Prostate gland (tissue), 2 donors: Measurements from ENCODE around the gene EFCAB10.

Source experiments
- CTCF ChIP-seq, 4 experiments: fragments of 200-600 bp in 2 of 4; fragments of 450-650 bp in 2 of 4; sonication (generic) in 2 of 4; IDR thresholded peaks; 1 replicate in 3 of 4; 2 replicates in 1 of 4; pipeline ENCODE4 v1.5.1; 2016 to 2019; ENCODE audit warnings: antibody characterized with exemption in 4 of 4, mild to moderate bottlenecking in 2 of 4, moderate library complexity in 2 of 4
- POLR2A ChIP-seq: fragments of 450-650 bp; IDR thresholded peaks from one replicate; pipeline ENCODE4 v1.6.1; 2016; ENCODE audit warnings: antibody characterized with exemption, mild to moderate bottlenecking
- POLR2AphosphoS5 ChIP-seq: sonication (generic); formaldehyde crosslinking; IDR thresholded peaks from one replicate; pipeline ENCODE4 v1.6.1; 2017; ENCODE audit warnings: antibody characterized with exemption

- TF ChIP-seq CTCF (IDR thresholded peaks at IDR 0.05) (no peak), POLR2AphosphoS5 (no peak), POLR2A (no peak)
These were observed 56.5 kb downstream of the EFCAB10 start for GRCh38 chr7:105524840-105525239.
